ENCODE measurements around the gene CAB39. TPM values are rescaled to one million over a fixed set of nuclear protein-coding genes. Genes with fewer than 3 reads are reported as not detected.

The CAB39 gene
- total RNA-seq, 1 experiment from 2014 or later: 39.9 TPM

DNA sequence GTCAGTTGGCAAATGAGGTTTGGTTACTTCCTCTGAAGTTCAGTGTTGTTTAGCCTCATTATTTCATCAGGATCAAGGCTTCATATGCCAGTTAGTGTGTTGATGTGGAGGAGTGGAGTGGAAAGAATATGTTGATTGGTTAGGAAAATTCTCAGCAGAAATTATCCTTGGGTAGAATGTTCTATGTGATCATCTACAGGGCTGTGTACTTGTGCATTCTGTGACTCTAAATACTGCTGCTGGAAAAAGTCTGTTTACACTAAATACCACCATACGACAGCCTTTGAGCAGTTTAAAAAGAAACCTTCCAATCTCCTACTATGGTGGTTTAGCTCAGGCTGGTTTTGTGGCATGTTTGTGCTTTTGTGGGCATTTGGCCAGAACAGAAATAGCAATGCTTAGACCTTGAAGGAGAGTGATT, 25.8 kb downstream of the CAB39 start:
- intact Hi-C loops (cut with micrococcal nuclease; ENCODE audit: unreplicated experiment) (no loop called here), in situ Hi-C loops (cut with HindIII; ENCODE audit: low pct_unique_long_range_greater_than_20kb, low sequenced_read_pairs) (no loop called here)
- ChIA-PET POLR2A (no interaction called here), CTCF (no interaction called here)
- Histone ChIP-seq H3K4me1 (ENCODE audit: control insufficient read depth, insufficient read depth, low read length) (peaks cover 42% of the 10 kb centered on the region), H3K36me3 (ENCODE audit: control insufficient read depth, insufficient read depth, low read length) (no peaks in the 10 kb centered on the region), H3K27ac (ENCODE audit: low read length) (peak overlapping the region; percentile 68), H3K9me3 (ENCODE audit: control insufficient read depth, insufficient read depth, low read depth, low read length) (no peaks in the 10 kb centered on the region), H3K4me3 (ENCODE audit: low read depth in 2 of 2, low read length in 2 of 2) (no peak overlapping the region), H3K27me3 (ENCODE audit: control insufficient read depth, insufficient read depth, low read length) (no peaks in the 10 kb centered on the region)
- no TSS peak for BruUV-seq (replicated peaks)
- peak; percentile 67 for ATAC-seq
- TF ChIP-seq, protein P1, sequence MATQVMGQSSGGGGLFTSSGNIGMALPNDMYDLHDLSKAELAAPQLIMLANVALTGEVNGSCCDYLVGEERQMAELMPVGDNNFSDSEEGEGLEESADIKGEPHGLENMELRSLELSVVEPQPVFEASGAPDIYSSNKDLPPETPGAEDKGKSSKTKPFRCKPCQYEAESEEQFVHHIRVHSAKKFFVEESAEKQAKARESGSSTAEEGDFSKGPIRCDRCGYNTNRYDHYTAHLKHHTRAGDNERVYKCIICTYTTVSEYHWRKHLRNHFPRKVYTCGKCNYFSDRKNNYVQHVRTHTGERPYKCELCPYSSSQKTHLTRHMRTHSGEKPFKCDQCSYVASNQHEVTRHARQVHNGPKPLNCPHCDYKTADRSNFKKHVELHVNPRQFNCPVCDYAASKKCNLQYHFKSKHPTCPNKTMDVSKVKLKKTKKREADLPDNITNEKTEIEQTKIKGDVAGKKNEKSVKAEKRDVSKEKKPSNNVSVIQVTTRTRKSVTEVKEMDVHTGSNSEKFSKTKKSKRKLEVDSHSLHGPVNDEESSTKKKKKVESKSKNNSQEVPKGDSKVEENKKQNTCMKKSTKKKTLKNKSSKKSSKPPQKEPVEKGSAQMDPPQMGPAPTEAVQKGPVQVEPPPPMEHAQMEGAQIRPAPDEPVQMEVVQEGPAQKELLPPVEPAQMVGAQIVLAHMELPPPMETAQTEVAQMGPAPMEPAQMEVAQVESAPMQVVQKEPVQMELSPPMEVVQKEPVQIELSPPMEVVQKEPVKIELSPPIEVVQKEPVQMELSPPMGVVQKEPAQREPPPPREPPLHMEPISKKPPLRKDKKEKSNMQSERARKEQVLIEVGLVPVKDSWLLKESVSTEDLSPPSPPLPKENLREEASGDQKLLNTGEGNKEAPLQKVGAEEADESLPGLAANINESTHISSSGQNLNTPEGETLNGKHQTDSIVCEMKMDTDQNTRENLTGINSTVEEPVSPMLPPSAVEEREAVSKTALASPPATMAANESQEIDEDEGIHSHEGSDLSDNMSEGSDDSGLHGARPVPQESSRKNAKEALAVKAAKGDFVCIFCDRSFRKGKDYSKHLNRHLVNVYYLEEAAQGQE (IDR thresholded peaks at IDR 0.05; ENCODE audit: insufficient read depth in 1 of 2, low read depth in 2 of 2, low read length in 1 of 2): no peak
- TF ChIP-seq TCF7L2 (IDR thresholded peaks at IDR 0.05; ENCODE audit: low read depth, low read length): no peak
- no peak for TF ChIP-seq POLR2AphosphoS5 (IDR thresholded peaks at IDR 0.05; ENCODE audit: low read depth, low read length)
- no peak for TF ChIP-seq SIN3A (IDR thresholded peaks at IDR 0.05; ENCODE audit: borderline replicate concordance, insufficient read depth, low read depth, low read length)
- TF ChIP-seq, protein P2, sequence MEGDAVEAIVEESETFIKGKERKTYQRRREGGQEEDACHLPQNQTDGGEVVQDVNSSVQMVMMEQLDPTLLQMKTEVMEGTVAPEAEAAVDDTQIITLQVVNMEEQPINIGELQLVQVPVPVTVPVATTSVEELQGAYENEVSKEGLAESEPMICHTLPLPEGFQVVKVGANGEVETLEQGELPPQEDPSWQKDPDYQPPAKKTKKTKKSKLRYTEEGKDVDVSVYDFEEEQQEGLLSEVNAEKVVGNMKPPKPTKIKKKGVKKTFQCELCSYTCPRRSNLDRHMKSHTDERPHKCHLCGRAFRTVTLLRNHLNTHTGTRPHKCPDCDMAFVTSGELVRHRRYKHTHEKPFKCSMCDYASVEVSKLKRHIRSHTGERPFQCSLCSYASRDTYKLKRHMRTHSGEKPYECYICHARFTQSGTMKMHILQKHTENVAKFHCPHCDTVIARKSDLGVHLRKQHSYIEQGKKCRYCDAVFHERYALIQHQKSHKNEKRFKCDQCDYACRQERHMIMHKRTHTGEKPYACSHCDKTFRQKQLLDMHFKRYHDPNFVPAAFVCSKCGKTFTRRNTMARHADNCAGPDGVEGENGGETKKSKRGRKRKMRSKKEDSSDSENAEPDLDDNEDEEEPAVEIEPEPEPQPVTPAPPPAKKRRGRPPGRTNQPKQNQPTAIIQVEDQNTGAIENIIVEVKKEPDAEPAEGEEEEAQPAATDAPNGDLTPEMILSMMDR (IDR thresholded peaks at IDR 0.05): no peak
- DNase-seq (ENCODE audit: low read depth, low spot score): no peak

DNA sequence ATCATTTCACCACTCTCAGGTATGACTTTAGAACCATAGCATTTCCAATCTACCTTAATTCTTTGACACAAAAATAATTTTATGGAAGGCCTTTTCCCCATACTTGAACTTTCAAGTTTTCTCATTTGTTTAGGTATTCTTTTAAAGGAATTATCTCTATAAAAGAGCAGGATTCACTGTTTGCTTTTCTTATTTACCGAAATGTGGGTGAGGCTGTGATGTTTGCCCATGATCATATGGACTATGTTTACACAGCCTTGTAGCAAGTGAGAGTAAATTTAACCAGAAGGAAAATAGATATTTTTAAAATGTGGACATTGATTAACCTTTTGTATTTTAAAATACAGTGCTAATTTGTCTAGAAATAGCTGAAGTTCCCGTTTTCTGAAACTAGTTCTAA, 26.3 kb downstream of the CAB39 start:
- ChIA-PET CTCF (no interaction called here), POLR2A (no interaction called here)
- DNase-seq (ENCODE audit: low read depth, low spot score) (no peak), ATAC-seq (no peak)
- H3K27ac ChIP-seq (ENCODE audit: low read length): no peak overlapping the region; the same call in 1 of the 2 replicates
- H3K27me3 ChIP-seq (ENCODE audit: control insufficient read depth, insufficient read depth, low read length): no peaks in the 10 kb centered on the region
- in situ Hi-C loops (cut with HindIII; ENCODE audit: low pct_unique_long_range_greater_than_20kb, low sequenced_read_pairs): no loop called here
- H3K4me1 ChIP-seq (ENCODE audit: control insufficient read depth, insufficient read depth, low read length): peaks cover 42% of the 10 kb centered on the region
- TF ChIP-seq POLR2AphosphoS5 (IDR thresholded peaks at IDR 0.05; ENCODE audit: low read depth, low read length): no peak
- TF ChIP-seq, protein P2 (IDR thresholded peaks at IDR 0.05): no peak
- no peak for TF ChIP-seq SIN3A (IDR thresholded peaks at IDR 0.05; ENCODE audit: borderline replicate concordance, insufficient read depth, low read depth, low read length)
- TF ChIP-seq TCF7L2 (IDR thresholded peaks at IDR 0.05; ENCODE audit: low read depth, low read length): no peak
- TF ChIP-seq, protein P1 (IDR thresholded peaks at IDR 0.05; ENCODE audit: insufficient read depth in 1 of 2, low read depth in 2 of 2, low read length in 1 of 2): no peak
- no peak overlapping the region for H3K4me3 ChIP-seq (ENCODE audit: low read depth in 2 of 2, low read length in 2 of 2)
- intact Hi-C loops (cut with micrococcal nuclease; ENCODE audit: unreplicated experiment): no loop called here
- no TSS peak for BruUV-seq (replicated peaks)
- no peaks in the 10 kb centered on the region for H3K36me3 ChIP-seq (ENCODE audit: control insufficient read depth, insufficient read depth, low read length)
- H3K9me3 ChIP-seq (ENCODE audit: control insufficient read depth, insufficient read depth, low read depth, low read length): no peaks in the 10 kb centered on the region
